HepG2 (cell line): ENCODE results near the gene CPED1. TPM values are rescaled to one million over a fixed set of nuclear protein-coding genes. Genes with fewer than 3 reads are reported as not detected.

Experiments used
- ATAC-seq: fragments of 200-7000 bp; cut with Tn5 transposase; 3 replicates; pipeline ENCODE4 v1.9.1; 2020; ENCODE audit warnings: mild to moderate bottlenecking, moderate library complexity
- BruUV-seq: library from RNA; stranded (reverse); fragments of 400-500 nt; replicated peaks from 2 replicates; lab custom pipeline; 2021; lab: Mats Ljungman, UMichigan
- CTCF ChIA-PET: fragments of 300-600 bp; formaldehyde crosslinking; extraction: SDS; loops from one replicate; lab custom pipeline; 2021; ENCODE audit warnings: low total read pairs, inconsistent platforms, low intra/inter-chr PET ratio; lab: Yijun Ruan, JAX
- POLR2A ChIA-PET: fragments of 350-600 bp; sonication (Branson Sonifier 250); formaldehyde crosslinking; loops from one replicate; lab custom pipeline; 2020; ENCODE audit warnings: antibody characterized with exemption, inconsistent platforms; lab: Yijun Ruan, JAX
- DNase-seq: peaks from one replicate; pipeline ENCODE4 v3.0.0-alpha.2; 2015; ENCODE audit warnings: low spot score
- FAIRE-seq: peaks from 3 replicates; lab custom pipeline; 2011; peaks lifted over from hg19 to GRCh38; lab: Jason Lieb, UNC
- H2AFZ ChIP-seq: one replicate; pipeline ENCODE4 v1.6.1; 2011; ENCODE audit warnings: low read length, inconsistent platforms
- H3K27ac ChIP-seq: fragments of 300-600 bp; 3 replicates; pipeline ENCODE4 v1.8.0; 2011; ENCODE audit warnings: mixed run types, mild to moderate bottlenecking, mixed read lengths, low read length, inconsistent platforms; ENCODE audit not compliant: insufficient read depth; ENCODE audit errors: extremely low read length
- H3K27me3 ChIP-seq, 2 experiments: fragments of 200-600 bp in 1 of 2; 2 replicates in 1 of 2; 3 replicates in 1 of 2; pipeline versions ENCODE4 v1.6.0 to v1.8.0; 2011; ENCODE audit warnings: low read length in 2 of 2, mild to moderate bottlenecking in 2 of 2, moderate library complexity in 2 of 2, inconsistent platforms in 1 of 2; ENCODE audit not compliant: insufficient read depth in 2 of 2, control insufficient read depth in 1 of 2
- H3K36me3 ChIP-seq, 2 experiments: fragments of 200-600 bp in 1 of 2; replicated peaks in 1 of 2; 2 replicates in 1 of 2; 3 replicates in 1 of 2; pipeline versions ENCODE4 v1.5.1 to v1.8.0; 2011; ENCODE audit warnings: low read length in 2 of 2, inconsistent platforms in 1 of 2; ENCODE audit not compliant: insufficient read depth in 2 of 2, control insufficient read depth in 1 of 2
- H3K4me1 ChIP-seq: 2 replicates; pipeline ENCODE4 v1.5.1; 2012; ENCODE audit warnings: low read length, inconsistent platforms; ENCODE audit not compliant: insufficient read depth
- H3K4me2 ChIP-seq: 2 replicates; pipeline ENCODE4 v1.6.0; 2011; ENCODE audit warnings: low read depth, low read length, inconsistent platforms
- H3K4me3 ChIP-seq, 3 experiments: fragments of 200-600 bp in 1 of 3; sonication (generic), shearing (Covaris generic) in 1 of 3; replicated peaks in 1 of 3; 2 replicates each; pipeline ENCODE4 v1.5.1; 2011 to 2016; ENCODE audit warnings: low read length in 3 of 3, inconsistent platforms in 2 of 3, low read depth in 2 of 3, mild to moderate bottlenecking in 2 of 3, control low read depth in 1 of 3, mixed read lengths in 1 of 3; ENCODE audit not compliant: insufficient read depth in 1 of 3
- H3K79me2 ChIP-seq: one replicate; pipeline ENCODE4 v1.6.1; 2011; ENCODE audit warnings: low read length, inconsistent platforms; ENCODE audit not compliant: insufficient read depth
- H3K9ac ChIP-seq: 2 replicates; pipeline ENCODE4 v1.6.0; 2011; ENCODE audit warnings: mild to moderate bottlenecking, low read depth, low read length, inconsistent platforms; ENCODE audit not compliant: insufficient read depth
- H3K9me3 ChIP-seq: 2 replicates; pipeline ENCODE4 v1.5.1; 2012; ENCODE audit warnings: mild to moderate bottlenecking, low read length
- H4K20me1 ChIP-seq: 2 replicates; pipeline ENCODE4 v1.6.0; 2011; ENCODE audit warnings: inconsistent platforms, mild to moderate bottlenecking, low read length, moderate library complexity; ENCODE audit not compliant: insufficient read depth
- DR1 ChIP-seq: sonication (generic); formaldehyde crosslinking; IDR thresholded peaks from 2 replicates; pipeline ENCODE4 v1.8.0; 2021; ENCODE audit warnings: mild to moderate bottlenecking, missing genetic modification reagents, inconsistent platforms
- FOXC1 ChIP-seq: sonication (generic); formaldehyde crosslinking; IDR thresholded peaks from 2 replicates; pipeline ENCODE4 v1.8.0; 2022; ENCODE audit warnings: mild to moderate bottlenecking, missing genetic modification reagents, borderline replicate concordance
- HBP1 ChIP-seq: IDR thresholded peaks from 2 replicates; pipeline ENCODE4 v1.6.1; 2016; ENCODE audit warnings: low read depth, control low read depth
- HES4 ChIP-seq: sonication (generic); formaldehyde crosslinking; IDR thresholded peaks from 2 replicates; pipeline ENCODE4 v1.9.0; 2021; ENCODE audit warnings: mild to moderate bottlenecking, missing genetic modification reagents, borderline replicate concordance
- SNAI1 ChIP-seq: sonication (generic); formaldehyde crosslinking; IDR thresholded peaks from 2 replicates; pipeline ENCODE4 v1.5.0; 2020; ENCODE audit warnings: mild to moderate bottlenecking, missing genetic modification reagents, borderline replicate concordance
- SUZ12 ChIP-seq: fragments of 150-350 bp; IDR thresholded peaks from 2 replicates; pipeline ENCODE4 v1.6.1; 2014; ENCODE audit warnings: low read depth, low read length
- TAF15 ChIP-seq: fragments of 200-400 bp; formaldehyde crosslinking; IDR thresholded peaks from one replicate; pipeline ENCODE4 v1.6.1; 2018; ENCODE audit warnings: mild to moderate bottlenecking, low read depth, low read length; ENCODE audit not compliant: poor library complexity, severe bottlenecking
- THRA ChIP-seq: sonication (generic); formaldehyde crosslinking; IDR thresholded peaks from 2 replicates; pipeline ENCODE4 v1.4.0; 2020; ENCODE audit warnings: missing genetic modification reagents, borderline replicate concordance
- TOE1 ChIP-seq: sonication (generic); formaldehyde crosslinking; IDR thresholded peaks from 2 replicates; pipeline ENCODE4 v1.4.0; 2020; ENCODE audit warnings: mild to moderate bottlenecking, missing genetic modification reagents
- ZNF124 ChIP-seq: sonication (generic); formaldehyde crosslinking; IDR thresholded peaks from 2 replicates; pipeline ENCODE4 v1.4.0; 2020; ENCODE audit warnings: missing genetic modification reagents
- ZNF234 ChIP-seq: sonication (generic); formaldehyde crosslinking; conservative IDR thresholded peaks from 2 replicates; pipeline ENCODE4 v1.5.1; 2020; ENCODE audit warnings: mild to moderate bottlenecking, missing genetic modification reagents
- ZNF512 ChIP-seq: sonication (generic); formaldehyde crosslinking; IDR thresholded peaks from 2 replicates; pipeline ENCODE4 v1.4.0; 2020; ENCODE audit warnings: mild to moderate bottlenecking, missing genetic modification reagents
- ZNF766 ChIP-seq: sonication (generic); formaldehyde crosslinking; IDR thresholded peaks from 2 replicates; pipeline ENCODE4 v1.5.0; 2020; ENCODE audit warnings: missing genetic modification reagents, borderline replicate concordance
- ZUFSP ChIP-seq: sonication (generic); formaldehyde crosslinking; IDR thresholded peaks from 2 replicates; pipeline ENCODE4 v1.9.0; 2021; ENCODE audit warnings: missing genetic modification reagents, mild to moderate bottlenecking, borderline replicate concordance
- WGBS: methylation state at CpG from one replicate; pipeline ENCODE4 v1.1.6; 2017; ENCODE audit warnings: low lambda C conversion rate; 5-methylcytosine and 5-hydroxymethylcytosine counted together
- in situ Hi-C: cut with HindIII; loops from 2 replicates; pipeline ENCODE4 v1.10.0; 2017; ENCODE audit warnings: low pct_unique_long_range_greater_than_20kb; ENCODE audit not compliant: extremely low pct_ligation_motif_present
- intact Hi-C: fragments of 100-400 bp; cut with micrococcal nuclease; formaldehyde crosslinking; loops from one replicate; pipeline ENCODE4 v1.10.0; 2022; ENCODE audit not compliant: unreplicated experiment
- polyA plus RNA-seq, 8 experiments: library from polyadenylated mRNA; depleted of rRNA in 3 of 8; stranded (reverse) in 7 of 8; unstranded in 1 of 8; fragments of >200 nt; fragmentation: Illumina TruSeq in 4 of 8; extraction: Trizol in 4 of 8; gene quantifications; 2 replicates each; pipeline versions ENCODE4 v1.2.1 to v1.2.3, GENCODE V29; 2011 to 2016; ENCODE audit warnings: low read depth in 4 of 8, missing spikeins in 1 of 8, mixed read lengths in 1 of 8; ENCODE audit not compliant: insufficient read depth in 1 of 8
- total RNA-seq, 5 experiments: library from RNA; depleted of rRNA; stranded (reverse); fragments of >200 nt; fragmentation: Illumina TruSeq; extraction: Trizol; gene quantifications; 2 replicates each; pipeline ENCODE4 v1.2.3, GENCODE V29; 2016; ENCODE audit warnings: low read depth in 1 of 5

Gene CPED1
- total and polyA plus RNA-seq, 2 of the 13 experiments (the other 11 are each of a cell fraction or from before 2014, with no cell fraction given) = 11.5 to 27.0 TPM

- POLR2A ChIA-PET = no interaction called here
- no peak overlapping the region for H3K4me3 ChIP-seq
- no peaks in the 10 kb centered on the region for H3K9me3 ChIP-seq
- H3K36me3 ChIP-seq = no peaks in the 10 kb centered on the region
- no peak overlapping the region for H3K9ac ChIP-seq
- in situ Hi-C loops (no loop called here), intact Hi-C loops (no loop called here)
- WGBS = 46% methylated on average over 4 of the region's 4 CpGs
- no peaks in the 10 kb centered on the region for H3K79me2 ChIP-seq
- H3K4me1 ChIP-seq = no peaks in the 10 kb centered on the region
- H3K27me3 ChIP-seq = no peaks in the 10 kb centered on the region
- no peak overlapping the region for H3K27ac ChIP-seq
- H2AFZ ChIP-seq = no peak overlapping the region
- no peak for FAIRE-seq
- H3K4me2 ChIP-seq = no peak overlapping the region
- no peak for ATAC-seq
- DNase-seq = no peak
- CTCF ChIA-PET = no interaction called here
- BruUV-seq = no TSS peak
- H4K20me1 ChIP-seq = no peaks in the 10 kb centered on the region
- TF ChIP-seq ZNF234 (no peak), SUZ12 (no peak), THRA (no peak), HES4 (CRISPR knock-in tag) (no peak), FOXC1 (CRISPR knock-in tag) (no peak), TAF15 (no peak)
Observed at GRCh38 chr7:121015560-121015959, 27.0 kb downstream of the CPED1 start.

- no TSS peak for BruUV-seq
- ATAC-seq = no peak
- CTCF ChIA-PET = no interaction called here
- TF ChIP-seq SNAI1 (CRISPR knock-in tag) (no peak), ZNF512 (no peak), ZUFSP (CRISPR knock-in tag) (no peak), TOE1 (CRISPR knock-in tag) (no peak), ZNF124 (CRISPR knock-in tag) (no peak), DR1 (CRISPR knock-in tag) (no peak), HBP1 (CRISPR knock-in tag) (no peak), ZNF766 (CRISPR knock-in tag) (no peak)
Observed at GRCh38 chr7:121016966-121017365, 28.5 kb downstream of the CPED1 start.

More at GRCh38 chr7:121016966-121017365, 28.5 kb downstream of the CPED1 start:
- H3K9ac ChIP-seq = no peak overlapping the region
- no peak overlapping the region for H3K4me3 ChIP-seq
- H3K4me2 ChIP-seq = no peak overlapping the region
- DNase-seq (no peak), FAIRE-seq (no peak)
- intact Hi-C loops = no loop called here
- no peaks in the 10 kb centered on the region for H3K4me1 ChIP-seq
- H4K20me1 ChIP-seq = no peaks in the 10 kb centered on the region
- in situ Hi-C loops = no loop called here
- POLR2A ChIA-PET = no interaction called here
- 57% methylated on average over 2 of the region's 2 CpGs for WGBS
- H3K79me2 ChIP-seq = no peaks in the 10 kb centered on the region
- H2AFZ ChIP-seq = no peak overlapping the region
- no peaks in the 10 kb centered on the region for H3K9me3 ChIP-seq
- H3K27ac ChIP-seq = no peak overlapping the region
- H3K27me3 ChIP-seq = no peaks in the 10 kb centered on the region
- H3K36me3 ChIP-seq = no peaks in the 10 kb centered on the region
